HCT116 (cell line): ENCODE measurements around the gene WDR93. TPM values are rescaled to one million over a fixed set of nuclear protein-coding genes. Genes with fewer than 3 reads are reported as not detected.

ENCODE experiments used
- ATAC-seq: fragments of 200-7000 bp; cut with Tn5 transposase; 2 replicates; pipeline ENCODE4 v1.9.1; 2020; ENCODE audit warnings: mild to moderate bottlenecking, moderate library complexity
- BruUV-seq: library from RNA; stranded (reverse); fragments of 400-500 nt; replicated peaks from 2 replicates; lab custom pipeline; 2021; lab: Mats Ljungman, UMichigan
- CTCF ChIA-PET: fragments of 300-600 bp; sonication (Branson Sonifier 250); formaldehyde crosslinking; loops from one replicate; lab custom pipeline; 2021; ENCODE audit warnings: antibody characterized with exemption; lab: Charles Lee
- POLR2A ChIA-PET: fragments of 300-600, 350-600 bp; sonication (Branson Sonifier 250); formaldehyde crosslinking; loops from one replicate; lab custom pipeline; 2021; ENCODE audit warnings: antibody characterized with exemption; lab: Charles Lee
- RAD21 ChIA-PET, 2 experiments: fragments of 300-600 bp; sonication (Branson Sonifier 250); formaldehyde crosslinking; loops; one replicate each; lab custom pipeline; 2023; ENCODE audit warnings: low total read pairs in 2 of 2; ENCODE audit not compliant: uncharacterized antibody in 2 of 2, unreplicated experiment in 2 of 2, low non-redundant PET in 1 of 2; lab: Charles Lee
- DNase-seq: peaks from one replicate; pipeline ENCODE4 v3.0.0-alpha.2; 2010; ENCODE audit warnings: low read depth, low spot score
- H2AFZ ChIP-seq: fragments of 200-600 bp; shearing (Covaris generic), sonication (generic); 2 replicates; pipeline ENCODE4 v1.6.1; 2017; ENCODE audit warnings: low read depth, mixed run types, mixed read lengths, antibody characterized with exemption, low read length; ENCODE audit not compliant: poor library complexity, severe bottlenecking
- H3K27ac ChIP-seq: 2 replicates; pipeline ENCODE4 v1.5.1; 2012; ENCODE audit warnings: low read depth, low read length
- H3K27me3 ChIP-seq: fragments of 200-600 bp; sonication (generic); 2 replicates; pipeline ENCODE4 v1.6.1; 2016; ENCODE audit warnings: mixed run types, low read length, mixed read lengths; ENCODE audit not compliant: insufficient read depth
- H3K36me3 ChIP-seq, 2 experiments: fragments of 200-500 bp in 1 of 2; fragments of 200-600 bp in 1 of 2; sonication (Bioruptor generic) in 1 of 2; sonication (generic) in 1 of 2; 2 replicates each; pipeline versions ENCODE4 v1.5.1 to v1.6.1; 2014 to 2016; ENCODE audit warnings: low read length in 2 of 2, inconsistent platforms in 1 of 2, mixed read lengths in 1 of 2, mixed run types in 1 of 2; ENCODE audit not compliant: insufficient read depth in 2 of 2, control insufficient read depth in 1 of 2
- H3K4me1 ChIP-seq, 2 experiments: fragments of 200-600 bp in 1 of 2; sonication (generic) in 1 of 2; 2 replicates each; pipeline versions ENCODE4 v1.5.1 to v1.6.1; 2012 to 2017; ENCODE audit warnings: low read length in 2 of 2, inconsistent platforms in 1 of 2, mild to moderate bottlenecking in 1 of 2, mixed read lengths in 1 of 2, mixed run types in 1 of 2, moderate library complexity in 1 of 2; ENCODE audit not compliant: insufficient read depth in 2 of 2, control insufficient read depth in 1 of 2
- H3K4me2 ChIP-seq: fragments of 200-600 bp; sonication (generic); 2 replicates; pipeline ENCODE4 v1.6.1; 2017; ENCODE audit warnings: mixed run types, low read length, mixed read lengths
- H3K4me3 ChIP-seq, 2 experiments: fragments of 200-600 bp in 1 of 2; sonication (generic) in 1 of 2; replicated peaks in 1 of 2; 2 replicates each; pipeline ENCODE4 v1.5.1; 2011 to 2016; ENCODE audit warnings: low read length in 2 of 2, control low read depth in 1 of 2, low read depth in 1 of 2, mild to moderate bottlenecking in 1 of 2, mixed read lengths in 1 of 2, mixed run types in 1 of 2
- H3K79me2 ChIP-seq: fragments of 200-600 bp; sonication (generic); 2 replicates; pipeline ENCODE4 v1.6.1; 2017; ENCODE audit warnings: mild to moderate bottlenecking, mixed run types, low read length, moderate library complexity, mixed read lengths; ENCODE audit not compliant: insufficient read depth
- H3K9ac ChIP-seq: fragments of 200-600 bp; sonication (generic); 2 replicates; pipeline ENCODE4 v1.6.1; 2016; ENCODE audit warnings: low read length, mixed read lengths
- H3K9me2 ChIP-seq: fragments of 200-600 bp; sonication (generic), shearing (Covaris generic); 2 replicates; pipeline ENCODE4 v1.6.1; 2017; ENCODE audit warnings: mixed run types, mild to moderate bottlenecking, moderate library complexity; ENCODE audit not compliant: insufficient read depth
- H3K9me3 ChIP-seq, 2 experiments: fragments of 200-500 bp in 1 of 2; fragments of 200-600 bp in 1 of 2; sonication (Bioruptor generic) in 1 of 2; sonication (generic) in 1 of 2; 2 replicates each; pipeline ENCODE4 v1.6.1; 2014 to 2017; ENCODE audit warnings: low read length in 2 of 2, mixed read lengths in 2 of 2, inconsistent platforms in 1 of 2, low read depth in 1 of 2, mild to moderate bottlenecking in 1 of 2, mixed run types in 1 of 2, moderate library complexity in 1 of 2; ENCODE audit not compliant: control insufficient read depth in 1 of 2, insufficient read depth in 1 of 2
- H4K20me1 ChIP-seq: fragments of 200-600 bp; sonication (generic), shearing (Covaris generic); 2 replicates; pipeline ENCODE4 v1.6.1; 2017; ENCODE audit warnings: mixed run types, mild to moderate bottlenecking, moderate library complexity; ENCODE audit not compliant: insufficient read depth
- ATF3 ChIP-seq: IDR thresholded peaks from 2 replicates; pipeline ENCODE4 v1.6.1; 2012
- CBX3 ChIP-seq: IDR thresholded peaks from 2 replicates; pipeline ENCODE4 v1.6.1; 2012; ENCODE audit warnings: low read depth
- CEBPB ChIP-seq: IDR thresholded peaks from 2 replicates; pipeline ENCODE4 v1.6.1; 2012; ENCODE audit warnings: low read depth
- EGR1 ChIP-seq: IDR thresholded peaks from 2 replicates; pipeline ENCODE4 v1.6.1; 2012; ENCODE audit warnings: low read depth
- ELF1 ChIP-seq: IDR thresholded peaks from 2 replicates; pipeline ENCODE4 v1.6.1; 2012; ENCODE audit warnings: low read depth, borderline replicate concordance
- EZH2phosphoT487 ChIP-seq: fragments of 200-600 bp; IDR thresholded peaks from 2 replicates; pipeline ENCODE4 v1.6.1; 2018; ENCODE audit warnings: antibody characterized with exemption, borderline replicate concordance
- FOSL1 ChIP-seq: IDR thresholded peaks from 2 replicates; pipeline ENCODE4 v1.6.1; 2012; ENCODE audit warnings: low read depth
- JUND ChIP-seq: IDR thresholded peaks from 2 replicates; pipeline ENCODE4 v1.6.1; 2012
- POLR2A ChIP-seq: IDR thresholded peaks from 2 replicates; pipeline ENCODE4 v1.7.0; 2011; ENCODE audit warnings: borderline replicate concordance; ENCODE audit not compliant: insufficient read depth, insufficient read length; ENCODE audit errors: extremely low read depth
- SP1 ChIP-seq: IDR thresholded peaks from 2 replicates; pipeline ENCODE4 v1.6.1; 2012; ENCODE audit warnings: low read depth
- SRF ChIP-seq: IDR thresholded peaks from 2 replicates; pipeline ENCODE4 v1.6.1; 2012; ENCODE audit warnings: low read depth
- TCF7L2 ChIP-seq: IDR thresholded peaks from 2 replicates; pipeline ENCODE4 v1.7.0; 2011; ENCODE audit warnings: borderline replicate concordance, inconsistent platforms; ENCODE audit not compliant: insufficient read depth, insufficient read length; ENCODE audit errors: extremely low read depth
- ZFX ChIP-seq: fragments of 450-650 bp; IDR thresholded peaks from 2 replicates; pipeline ENCODE4 v1.6.1; 2017
- intact Hi-C: fragments of 100-400 bp; cut with micrococcal nuclease; formaldehyde crosslinking; loops from 2 replicates; pipeline ENCODE4 v1.10.0; 2022
- total RNA-seq: library from RNA; stranded (reverse); gene quantifications from one replicate; pipeline ENCODE4 v1.2.1, GENCODE V29; 2021; ENCODE audit not compliant: unreplicated experiment
- TF ChIP-seq, protein P1 (sequence below), 3 experiments: fragments of 200-600 bp in 1 of 3; sonication (generic) in 1 of 3; IDR thresholded peaks in 2 of 3; conservative IDR thresholded peaks in 1 of 3; 2 replicates each; pipeline ENCODE4 v1.5.1; 2012 to 2017; ENCODE audit warnings: low read depth in 2 of 3, low read length in 2 of 3, antibody characterized with exemption in 1 of 3, borderline replicate concordance in 1 of 3, control low read depth in 1 of 3, mild to moderate bottlenecking in 1 of 3, mixed read lengths in 1 of 3, mixed run types in 1 of 3, moderate library complexity in 1 of 3; ENCODE audit not compliant: insufficient read depth in 1 of 3
- TF ChIP-seq, protein P2 (sequence below): IDR thresholded peaks from 2 replicates; pipeline ENCODE4 v1.6.1; 2012; ENCODE audit warnings: low read depth
- TF ChIP-seq, protein P3 (sequence below): IDR thresholded peaks from 2 replicates; pipeline ENCODE4 v1.6.1; 2012

The WDR93 gene
- total RNA-seq, 1 experiment from 2014 or later = 0.42 TPM

DNA sequence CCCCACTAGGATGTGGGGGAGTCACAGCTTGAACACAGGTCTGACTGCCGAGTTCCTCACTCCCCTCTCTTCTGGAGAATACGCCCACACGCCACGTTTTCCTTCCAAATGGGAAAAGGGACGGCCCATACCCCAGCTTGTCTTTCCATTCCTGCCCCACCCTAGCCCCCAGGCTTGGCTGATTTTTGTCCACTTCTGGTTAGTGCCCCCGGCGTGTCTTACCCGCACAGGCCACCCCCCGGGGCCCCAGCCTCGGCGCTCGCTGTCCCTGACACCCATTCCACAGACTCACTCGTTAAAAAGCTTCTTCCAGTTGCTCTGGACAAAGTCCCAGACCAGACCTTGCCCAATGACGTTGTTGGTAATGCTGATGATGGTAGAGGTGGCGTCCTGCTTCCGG, 100.0 kb downstream of the WDR93 start:
- no peak overlapping the region for H3K4me2 ChIP-seq
- DNase-seq = no peak
- CTCF ChIA-PET = no interaction called here
- H3K79me2 ChIP-seq = no peaks in the 10 kb centered on the region
- no peaks in the 10 kb centered on the region for H3K36me3 ChIP-seq
- intact Hi-C loops = no loop called here
- H3K27me3 ChIP-seq = no peaks in the 10 kb centered on the region
- BruUV-seq = no TSS peak
- ATAC-seq = no peak
- no peak overlapping the region for H3K4me3 ChIP-seq
- peaks cover 4 to 8% of the 10 kb centered on the region in 2 experiments; a peak in 1 of 4 replicates for H3K4me1 ChIP-seq
- no peak overlapping the region for H3K9ac ChIP-seq
- RAD21 ChIA-PET = no interaction called here
- POLR2A ChIA-PET = no interaction called here
- no peaks in the 10 kb centered on the region for H4K20me1 ChIP-seq
- H3K9me3 ChIP-seq = no peaks in the 10 kb centered on the region
- TF ChIP-seq TCF7L2 (no peak), POLR2A (no peak), JUND (no peak), ELF1 (no peak), SP1 (no peak), EZH2phosphoT487 (no peak), EGR1 (no peak), ZFX (no peak), ATF3 (no peak), SRF (no peak), CEBPB (no peak), CBX3 (no peak), FOSL1 (no peak)
- TF ChIP-seq, protein P1, sequence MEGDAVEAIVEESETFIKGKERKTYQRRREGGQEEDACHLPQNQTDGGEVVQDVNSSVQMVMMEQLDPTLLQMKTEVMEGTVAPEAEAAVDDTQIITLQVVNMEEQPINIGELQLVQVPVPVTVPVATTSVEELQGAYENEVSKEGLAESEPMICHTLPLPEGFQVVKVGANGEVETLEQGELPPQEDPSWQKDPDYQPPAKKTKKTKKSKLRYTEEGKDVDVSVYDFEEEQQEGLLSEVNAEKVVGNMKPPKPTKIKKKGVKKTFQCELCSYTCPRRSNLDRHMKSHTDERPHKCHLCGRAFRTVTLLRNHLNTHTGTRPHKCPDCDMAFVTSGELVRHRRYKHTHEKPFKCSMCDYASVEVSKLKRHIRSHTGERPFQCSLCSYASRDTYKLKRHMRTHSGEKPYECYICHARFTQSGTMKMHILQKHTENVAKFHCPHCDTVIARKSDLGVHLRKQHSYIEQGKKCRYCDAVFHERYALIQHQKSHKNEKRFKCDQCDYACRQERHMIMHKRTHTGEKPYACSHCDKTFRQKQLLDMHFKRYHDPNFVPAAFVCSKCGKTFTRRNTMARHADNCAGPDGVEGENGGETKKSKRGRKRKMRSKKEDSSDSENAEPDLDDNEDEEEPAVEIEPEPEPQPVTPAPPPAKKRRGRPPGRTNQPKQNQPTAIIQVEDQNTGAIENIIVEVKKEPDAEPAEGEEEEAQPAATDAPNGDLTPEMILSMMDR (IDR thresholded peaks at IDR 0.05 in 2 of 3, conservative IDR thresholded peaks at IDR 0.05 in 1 of 3; ENCODE audit: borderline replicate concordance in 1 of 3, insufficient read depth in 1 of 3, low read depth in 2 of 3, low read length in 2 of 3) = no peak
- TF ChIP-seq, protein P2, sequence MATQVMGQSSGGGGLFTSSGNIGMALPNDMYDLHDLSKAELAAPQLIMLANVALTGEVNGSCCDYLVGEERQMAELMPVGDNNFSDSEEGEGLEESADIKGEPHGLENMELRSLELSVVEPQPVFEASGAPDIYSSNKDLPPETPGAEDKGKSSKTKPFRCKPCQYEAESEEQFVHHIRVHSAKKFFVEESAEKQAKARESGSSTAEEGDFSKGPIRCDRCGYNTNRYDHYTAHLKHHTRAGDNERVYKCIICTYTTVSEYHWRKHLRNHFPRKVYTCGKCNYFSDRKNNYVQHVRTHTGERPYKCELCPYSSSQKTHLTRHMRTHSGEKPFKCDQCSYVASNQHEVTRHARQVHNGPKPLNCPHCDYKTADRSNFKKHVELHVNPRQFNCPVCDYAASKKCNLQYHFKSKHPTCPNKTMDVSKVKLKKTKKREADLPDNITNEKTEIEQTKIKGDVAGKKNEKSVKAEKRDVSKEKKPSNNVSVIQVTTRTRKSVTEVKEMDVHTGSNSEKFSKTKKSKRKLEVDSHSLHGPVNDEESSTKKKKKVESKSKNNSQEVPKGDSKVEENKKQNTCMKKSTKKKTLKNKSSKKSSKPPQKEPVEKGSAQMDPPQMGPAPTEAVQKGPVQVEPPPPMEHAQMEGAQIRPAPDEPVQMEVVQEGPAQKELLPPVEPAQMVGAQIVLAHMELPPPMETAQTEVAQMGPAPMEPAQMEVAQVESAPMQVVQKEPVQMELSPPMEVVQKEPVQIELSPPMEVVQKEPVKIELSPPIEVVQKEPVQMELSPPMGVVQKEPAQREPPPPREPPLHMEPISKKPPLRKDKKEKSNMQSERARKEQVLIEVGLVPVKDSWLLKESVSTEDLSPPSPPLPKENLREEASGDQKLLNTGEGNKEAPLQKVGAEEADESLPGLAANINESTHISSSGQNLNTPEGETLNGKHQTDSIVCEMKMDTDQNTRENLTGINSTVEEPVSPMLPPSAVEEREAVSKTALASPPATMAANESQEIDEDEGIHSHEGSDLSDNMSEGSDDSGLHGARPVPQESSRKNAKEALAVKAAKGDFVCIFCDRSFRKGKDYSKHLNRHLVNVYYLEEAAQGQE = no peak
- TF ChIP-seq, protein P3, sequence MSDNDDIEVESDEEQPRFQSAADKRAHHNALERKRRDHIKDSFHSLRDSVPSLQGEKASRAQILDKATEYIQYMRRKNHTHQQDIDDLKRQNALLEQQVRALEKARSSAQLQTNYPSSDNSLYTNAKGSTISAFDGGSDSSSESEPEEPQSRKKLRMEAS = no peak
- H2AFZ ChIP-seq = no peak overlapping the region
- H3K27ac ChIP-seq = no peak overlapping the region
- H3K9me2 ChIP-seq = no peaks in the 10 kb centered on the region
